ENCODE data around the gene FGF1. TPM values are rescaled to one million over a fixed set of nuclear protein-coding genes. Genes with fewer than 3 reads are reported as not detected.

FGF1 gene
- polyA plus RNA-seq, 1 of the 3 experiments (the other 2 are of a cell fraction) = 5.3 TPM

GRCh38 chr5:142576303-142576702, 109.6 kb downstream of the FGF1 start:
- TF ChIP-seq RFX5 (IDR thresholded peaks at IDR 0.05; ENCODE audit: low read length) (no peak), CTCF (IDR thresholded peaks at IDR 0.05) (no peak), GABPA (IDR thresholded peaks at IDR 0.05; ENCODE audit: low read depth) (no peak), MAX (IDR thresholded peaks at IDR 0.05; ENCODE audit: low read depth) (no peak)
- H3K36me3 ChIP-seq (replicated peaks in 1 of 2; ENCODE audit: control insufficient read depth in 1 of 2, insufficient read depth in 2 of 2, low read length in 1 of 2) = peaks cover 0 to 5% of the 10 kb centered on the region in 2 experiments
- H3K27ac ChIP-seq (ENCODE audit: low read depth in 2 of 2, low read length in 1 of 2) = no peak overlapping the region
- H3K9me3 ChIP-seq = peaks cover 9% of the 10 kb centered on the region
- H3K79me2 ChIP-seq (ENCODE audit: insufficient read depth) = no peaks in the 10 kb centered on the region
- H3K4me2 ChIP-seq = no peak overlapping the region
- no peaks in the 10 kb centered on the region for H3K27me3 ChIP-seq (ENCODE audit: insufficient read depth)
- H3K9ac ChIP-seq = no peak overlapping the region
- POLR2A ChIA-PET = no interaction called here
- H3F3A ChIP-seq (replicated peaks; ENCODE audit: insufficient read depth) = no peaks in the 10 kb centered on the region
- 24% methylated on average over 1 of the region's 1 CpG for WGBS (ENCODE audit: low lambda C conversion rate)
- DNase-seq = no peak
- no peaks in the 10 kb centered on the region for H4K20me1 ChIP-seq (ENCODE audit: insufficient read depth)
- no peaks in the 10 kb centered on the region; a peak in 1 of 4 replicates for H3K4me1 ChIP-seq (ENCODE audit: control insufficient read depth in 1 of 2, insufficient read depth in 2 of 2, low read depth in 1 of 2, low read length in 1 of 2)
- CTCF ChIA-PET = interaction anchor here (0.9 to 4.3 kb wide), 3 partner anchors 10 to 27 kb away, joined by 3 to 20 read pairs (median 3); no protein-coding TSS in a partner anchor
- H2AFZ ChIP-seq (ENCODE audit: low read depth) = no peak overlapping the region
- no peak overlapping the region for H3K4me3 ChIP-seq (ENCODE audit: low read depth in 2 of 2, low read length in 1 of 2)
- H3K9me2 ChIP-seq = no peaks in the 10 kb centered on the region

GRCh38 chr5:142572006-142572405, 113.9 kb downstream of the FGF1 start:
- ChIA-PET POLR2A (no interaction called here), CTCF (interaction anchor here (2.0 kb wide), 1 partner anchor 127 kb away, joined by 6 read pairs; no protein-coding TSS in a partner anchor)
- H3K4me2 ChIP-seq = no peak overlapping the region
- no peaks in the 10 kb centered on the region for H3F3A ChIP-seq (replicated peaks; ENCODE audit: insufficient read depth)
- no peaks in the 10 kb centered on the region for H3K36me3 ChIP-seq (replicated peaks in 1 of 2; ENCODE audit: control insufficient read depth in 1 of 2, insufficient read depth in 2 of 2, low read length in 1 of 2)
- H3K79me2 ChIP-seq (ENCODE audit: insufficient read depth) = no peaks in the 10 kb centered on the region
- TF ChIP-seq ZBTB33 (IDR thresholded peaks at IDR 0.05; ENCODE audit: borderline replicate concordance, low read depth) = no peak
- no peak for TF ChIP-seq PBX3 (IDR thresholded peaks at IDR 0.05)
- no peak for TF ChIP-seq GATA2 (CRISPR knock-in tag; IDR thresholded peaks at IDR 0.05)
- no peak for TF ChIP-seq RFX5 (IDR thresholded peaks at IDR 0.05; ENCODE audit: low read length)
- TF ChIP-seq RAD21 (IDR thresholded peaks at IDR 0.05; ENCODE audit: low read length) = no peak
- no peak for TF ChIP-seq FOSL2 (IDR thresholded peaks at IDR 0.05; ENCODE audit: borderline replicate concordance, low read depth)
- no peak for TF ChIP-seq EP300 (IDR thresholded peaks at IDR 0.05; ENCODE audit: borderline replicate concordance in 1 of 2, low read depth in 1 of 2, low read length in 1 of 2)
- no peak for TF ChIP-seq USF1 (IDR thresholded peaks at IDR 0.05; ENCODE audit: borderline replicate concordance, low read depth)
- no peak for TF ChIP-seq JUND (IDR thresholded peaks at IDR 0.05)
- TF ChIP-seq TCF12 (IDR thresholded peaks at IDR 0.05) = no peak
- TF ChIP-seq CHD2 (IDR thresholded peaks at IDR 0.05; ENCODE audit: low read length, partially characterized antibody) = no peak
- no peaks in the 10 kb centered on the region for H3K27me3 ChIP-seq (ENCODE audit: insufficient read depth)
- no peak for DNase-seq
- H4K20me1 ChIP-seq (ENCODE audit: insufficient read depth) = no peaks in the 10 kb centered on the region
- WGBS (ENCODE audit: low lambda C conversion rate) = 98% methylated on average over 4 of the region's 4 CpGs
- H3K9ac ChIP-seq = no peak overlapping the region
- H2AFZ ChIP-seq (ENCODE audit: low read depth) = no peak overlapping the region
- no peaks in the 10 kb centered on the region for H3K9me2 ChIP-seq
- no peak overlapping the region for H3K4me3 ChIP-seq (ENCODE audit: low read depth in 2 of 2, low read length in 1 of 2)
- no peaks in the 10 kb centered on the region for H3K9me3 ChIP-seq
- peaks cover 3 to 5% of the 10 kb centered on the region in 2 experiments; a peak in 2 of 4 replicates for H3K4me1 ChIP-seq (ENCODE audit: control insufficient read depth in 1 of 2, insufficient read depth in 2 of 2, low read depth in 1 of 2, low read length in 1 of 2)
- no peak overlapping the region for H3K27ac ChIP-seq (ENCODE audit: low read depth in 2 of 2, low read length in 1 of 2)
